IPS-18c (cell line): ENCODE results near the gene C1orf198.

Experiments
- H3K4me3 ChIP-seq: 2 replicates; pipeline ENCODE4 v1.7.0; 2013; ENCODE audit warnings: low read depth, mild to moderate bottlenecking, low read length, moderate library complexity; ENCODE audit not compliant: insufficient read depth
- H3K9me3 ChIP-seq: one replicate; pipeline ENCODE4 v1.6.1; 2013; ENCODE audit warnings: mild to moderate bottlenecking, low read length, moderate library complexity; ENCODE audit not compliant: control insufficient read depth, insufficient read depth

C1orf198 gene

GRCh38 chr1:230808281-230808872 lies 59.9 kb downstream of the C1orf198 start:
- no peak overlapping the region for H3K4me3 ChIP-seq
- no peaks in the 10 kb centered on the region for H3K9me3 ChIP-seq

DNA sequence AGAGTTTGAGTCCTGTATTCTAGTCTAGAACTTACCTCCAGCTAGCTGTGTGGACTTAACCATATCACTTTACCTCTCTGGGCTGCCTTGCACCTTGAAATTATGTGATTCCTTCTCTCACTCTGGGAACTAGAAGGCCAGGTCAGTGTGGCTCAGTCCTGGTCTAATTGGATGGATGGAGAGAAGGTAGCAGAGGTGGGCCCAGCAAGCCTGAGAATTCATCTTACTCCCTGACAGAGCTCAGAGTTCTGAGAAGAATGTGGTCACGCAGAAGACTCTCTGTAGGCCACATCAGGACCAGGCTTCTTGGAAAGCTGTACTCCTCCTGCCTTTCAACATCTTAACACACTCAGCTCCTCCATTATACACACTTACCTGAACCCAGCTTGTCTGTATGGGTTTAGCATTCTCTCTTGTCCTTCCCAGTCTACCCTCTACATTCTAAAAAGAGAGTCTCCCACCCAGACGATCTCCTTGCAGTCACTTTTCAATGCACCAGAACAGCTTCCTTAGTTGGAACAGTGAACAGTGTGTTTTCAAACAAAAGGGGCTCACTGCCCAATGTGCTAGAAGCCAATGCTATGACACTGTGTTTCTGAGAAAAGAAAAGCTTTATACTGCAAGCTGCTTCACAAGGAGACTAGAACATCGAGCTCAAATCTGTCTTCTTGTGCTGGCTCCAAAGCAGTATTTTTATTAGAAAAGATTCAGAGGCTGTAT lies 60.6 kb downstream of the C1orf198 start:
- Histone ChIP-seq H3K9me3 (no peaks in the 10 kb centered on the region), H3K4me3 (no peak overlapping the region)

DNA sequence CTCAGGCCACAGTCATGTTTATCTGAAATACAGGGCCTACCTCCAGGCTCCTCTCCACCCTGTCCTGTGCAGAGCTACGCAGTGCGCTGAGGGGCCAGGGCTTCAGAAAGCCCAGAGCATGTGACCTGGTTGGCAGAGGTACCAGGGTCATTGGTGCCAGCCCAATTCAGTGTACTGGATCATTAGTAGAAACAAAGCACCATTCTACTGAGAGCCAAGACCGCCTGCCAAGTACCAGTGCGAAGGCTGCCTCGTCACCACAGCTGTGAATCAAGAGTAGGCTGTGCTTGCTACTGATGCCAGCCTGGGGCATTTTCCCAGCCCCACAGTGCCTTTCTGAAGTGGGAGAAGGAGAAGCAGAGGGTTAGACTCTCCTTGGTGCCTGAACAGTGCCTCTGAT lies 61.3 kb downstream of the C1orf198 start:
- H3K9me3 ChIP-seq, result no peaks in the 10 kb centered on the region
- H3K4me3 ChIP-seq, result no peak overlapping the region

- H3K4me3 ChIP-seq, result no peak overlapping the region
- no peaks in the 10 kb centered on the region for H3K9me3 ChIP-seq
These were observed 61.8 kb downstream of the C1orf198 start for GRCh38 chr1:230806552-230806951.

GRCh38 chr1:230804396-230804795 lies 63.9 kb downstream of the C1orf198 start:
- Histone ChIP-seq H3K9me3 (no peaks in the 10 kb centered on the region), H3K4me3 (no peak overlapping the region)

GRCh38 chr1:230800891-230801840 lies 67.2 kb downstream of the C1orf198 start:
- H3K9me3 ChIP-seq, result no peaks in the 10 kb centered on the region
- H3K4me3 ChIP-seq, result no peak overlapping the region

- H3K4me3 ChIP-seq, result no peak overlapping the region
- no peaks in the 10 kb centered on the region for H3K9me3 ChIP-seq
These were observed 69.8 kb downstream of the C1orf198 start for GRCh38 chr1:230798491-230798890.

GRCh38 chr1:230797942-230798365 lies 70.4 kb downstream of the C1orf198 start:
- Histone ChIP-seq H3K9me3 (no peaks in the 10 kb centered on the region), H3K4me3 (no peak overlapping the region)

DNA sequence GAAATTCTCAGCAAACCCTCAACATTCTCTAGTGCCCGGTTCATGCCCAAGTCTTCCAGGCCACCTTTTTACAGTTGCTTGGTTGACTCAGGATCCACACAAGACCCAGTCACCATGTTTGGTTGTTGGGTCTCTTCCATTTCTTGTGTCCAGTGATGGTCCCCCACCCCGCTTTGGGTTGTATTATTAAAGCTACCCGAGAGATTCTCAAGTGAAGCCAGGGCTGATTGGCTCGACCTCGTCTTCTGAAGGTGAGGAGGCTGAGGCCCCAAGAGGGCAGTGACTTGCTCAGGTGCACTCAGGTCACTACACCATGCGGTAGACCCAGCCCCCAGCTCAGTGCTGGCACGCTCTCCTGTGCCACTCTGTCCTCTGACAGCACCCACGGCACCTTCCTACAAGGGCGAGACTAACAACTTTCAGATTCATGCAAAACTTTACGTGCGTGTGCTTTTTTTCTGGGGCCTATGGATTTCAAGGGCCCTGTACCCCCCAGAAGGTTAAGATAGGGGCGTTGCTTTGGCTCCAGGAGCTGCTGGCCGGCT lies 70.9 kb downstream of the C1orf198 start:
- H3K4me3 ChIP-seq, result no peak overlapping the region
- H3K9me3 ChIP-seq, result no peaks in the 10 kb centered on the region

GRCh38 chr1:230796626-230797025 lies 71.7 kb downstream of the C1orf198 start:
- no peaks in the 10 kb centered on the region for H3K9me3 ChIP-seq

GRCh38 chr1:230794871-230795605 lies 73.3 kb downstream of the C1orf198 start:
- Histone ChIP-seq H3K4me3 (no peak overlapping the region), H3K9me3 (no peaks in the 10 kb centered on the region)

More at GRCh38 chr1:230796626-230797025, 71.7 kb downstream of the C1orf198 start:
- no peak overlapping the region for H3K4me3 ChIP-seq

DNA sequence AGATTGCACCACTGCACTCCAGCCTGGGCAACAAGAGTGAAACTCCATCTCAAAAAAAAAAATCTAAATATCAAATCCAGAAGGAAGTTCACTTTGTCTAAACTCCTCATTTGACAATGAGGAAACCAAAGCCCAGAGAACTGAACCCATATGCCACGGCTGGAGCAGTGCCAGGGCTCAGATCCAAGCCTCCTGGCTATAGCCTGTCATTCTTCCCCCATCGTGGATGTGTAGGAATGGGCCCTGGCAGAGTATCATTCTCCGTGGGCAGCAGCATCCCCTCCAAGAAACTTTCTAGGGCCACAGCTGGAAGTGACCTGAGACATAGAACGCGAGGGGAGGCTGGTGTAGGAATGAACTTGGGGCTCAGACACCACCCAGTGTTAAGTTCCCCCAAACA lies 73.9 kb downstream of the C1orf198 start:
- no peak overlapping the region for H3K4me3 ChIP-seq
- no peaks in the 10 kb centered on the region for H3K9me3 ChIP-seq

- H3K9me3 ChIP-seq, result no peaks in the 10 kb centered on the region
- H3K4me3 ChIP-seq, result no peak overlapping the region
These were observed 74.9 kb downstream of the C1orf198 start for GRCh38 chr1:230793463-230793745.

GRCh38 chr1:230792691-230793462 lies 75.4 kb downstream of the C1orf198 start:
- Histone ChIP-seq H3K4me3 (no peak overlapping the region), H3K9me3 (no peaks in the 10 kb centered on the region)

- Histone ChIP-seq H3K9me3 (no peaks in the 10 kb centered on the region), H3K4me3 (no peak overlapping the region)
These were observed 76.2 kb downstream of the C1orf198 start for GRCh38 chr1:230791986-230792564.

DNA sequence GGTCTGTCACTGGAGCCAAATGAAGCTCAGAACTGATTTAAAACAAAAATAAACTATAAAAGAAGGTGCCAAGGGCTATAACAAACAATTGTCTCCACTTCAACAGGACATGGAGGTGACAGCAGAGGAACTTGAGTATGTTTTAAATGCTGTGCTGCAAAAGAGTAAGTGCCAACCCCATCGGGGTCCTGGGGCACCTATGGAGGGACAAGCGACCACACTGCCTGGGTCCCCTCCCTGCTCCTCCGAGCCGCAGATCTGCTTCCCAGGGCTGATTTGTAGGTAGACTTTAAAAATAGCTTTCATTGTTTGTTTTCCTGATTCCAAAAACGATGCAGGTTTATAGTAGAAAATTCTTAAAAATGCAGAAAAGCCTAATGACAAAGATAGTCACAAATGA lies 78.3 kb downstream of the C1orf198 start:
- no peaks in the 10 kb centered on the region for H3K9me3 ChIP-seq
- no peak overlapping the region for H3K4me3 ChIP-seq
